ENCODE data around the gene BASP1. TPM values are rescaled to one million over a fixed set of nuclear protein-coding genes. Genes with fewer than 3 reads are reported as not detected.

The BASP1 gene
- total RNA-seq, 1 experiment from 2014 or later, result not detected

GRCh38 chr5:17223367-17224185 lies 6.1 kb downstream of the BASP1 start:
- H3K27ac Mint-ChIP-seq (ENCODE audit: unreplicated experiment), result no peak overlapping the region
- no peak for DNase-seq
- H3K4me1 Mint-ChIP-seq (ENCODE audit: low read depth, unreplicated experiment), result no peaks in the 10 kb centered on the region
- no peaks in the 10 kb centered on the region for H3K36me3 Mint-ChIP-seq (ENCODE audit: insufficient read depth, unreplicated experiment)
- TF ChIP-seq CTCF (IDR thresholded peaks at IDR 0.05; ENCODE audit: unreplicated experiment), result no peak
- BruUV-seq (replicated peaks), result no TSS peak
- no peaks in the 10 kb centered on the region for H3K9me3 Mint-ChIP-seq (ENCODE audit: low read depth, unreplicated experiment)
- H3K27me3 Mint-ChIP-seq (ENCODE audit: unreplicated experiment), result peaks cover 62% of the 10 kb centered on the region
- intact Hi-C loops (cut with micrococcal nuclease; ENCODE audit: unreplicated experiment), result no loop called here
- CTCF ChIA-PET, result no interaction called here
- no peak overlapping the region for H3K4me3 Mint-ChIP-seq (ENCODE audit: low read depth, unreplicated experiment)

GRCh38 chr5:17224858-17225511 lies 7.6 kb downstream of the BASP1 start:
- CTCF ChIA-PET, result no interaction called here
- BruUV-seq (replicated peaks), result no TSS peak
- TF ChIP-seq CTCF (IDR thresholded peaks at IDR 0.05; ENCODE audit: unreplicated experiment), result no peak
- peaks cover 62% of the 10 kb centered on the region for H3K27me3 Mint-ChIP-seq (ENCODE audit: unreplicated experiment)
- H3K4me3 Mint-ChIP-seq (ENCODE audit: low read depth, unreplicated experiment), result no peak overlapping the region
- H3K36me3 Mint-ChIP-seq (ENCODE audit: insufficient read depth, unreplicated experiment), result no peaks in the 10 kb centered on the region
- intact Hi-C loops (cut with micrococcal nuclease; ENCODE audit: unreplicated experiment), result no loop called here
- DNase-seq, result no peak
- no peaks in the 10 kb centered on the region for H3K9me3 Mint-ChIP-seq (ENCODE audit: low read depth, unreplicated experiment)
- H3K27ac Mint-ChIP-seq (ENCODE audit: unreplicated experiment), result no peak overlapping the region
- no peaks in the 10 kb centered on the region for H3K4me1 Mint-ChIP-seq (ENCODE audit: low read depth, unreplicated experiment)

DNA sequence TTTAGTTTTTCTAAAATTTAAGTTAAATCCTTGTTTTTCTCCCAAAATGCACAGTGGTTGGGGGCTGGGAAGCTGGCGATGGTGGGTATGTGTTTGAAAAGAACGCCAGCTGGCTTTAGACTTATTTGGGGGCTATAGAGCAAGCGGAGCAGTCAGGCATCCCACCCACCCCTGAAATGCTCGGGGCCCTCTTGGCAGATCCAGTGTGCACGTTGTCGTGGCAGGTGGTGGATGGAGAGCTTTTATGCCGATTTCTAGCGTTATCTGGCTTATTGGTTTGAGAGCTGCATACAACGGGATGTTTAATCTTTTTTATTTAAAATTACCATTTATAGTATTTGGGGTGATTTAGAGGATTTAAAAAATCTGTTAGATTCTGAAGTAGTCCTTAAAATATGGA lies 8.1 kb downstream of the BASP1 start:
- BruUV-seq (replicated peaks), result no TSS peak
- no peaks in the 10 kb centered on the region for H3K36me3 Mint-ChIP-seq (ENCODE audit: insufficient read depth, unreplicated experiment)
- intact Hi-C loops (cut with micrococcal nuclease; ENCODE audit: unreplicated experiment), result no loop called here

DNA sequence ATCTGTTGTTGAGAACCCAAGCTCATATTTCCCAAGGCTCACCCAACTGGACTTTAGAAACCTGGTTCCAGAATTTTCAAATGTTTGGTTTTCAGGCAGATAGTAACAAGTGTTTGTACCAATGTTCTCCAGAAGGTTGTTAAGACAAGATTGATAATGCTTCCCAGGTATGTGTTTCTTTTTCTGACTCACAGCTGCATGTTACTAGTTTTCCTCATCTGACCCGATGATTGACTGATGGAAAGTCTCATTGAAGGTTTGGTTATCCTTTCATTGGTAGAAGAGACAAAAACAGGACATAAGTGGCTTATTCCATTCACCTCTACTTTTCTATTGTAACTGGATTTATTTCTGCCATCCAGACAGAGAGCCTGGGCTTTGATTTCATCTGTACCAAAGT lies 10.4 kb downstream of the BASP1 start:
- peaks cover 81% of the 10 kb centered on the region for H3K27me3 Mint-ChIP-seq (ENCODE audit: unreplicated experiment)
- no peak for TF ChIP-seq CTCF (IDR thresholded peaks at IDR 0.05; ENCODE audit: unreplicated experiment)
- H3K4me3 Mint-ChIP-seq (ENCODE audit: low read depth, unreplicated experiment), result no peak overlapping the region
- intact Hi-C loops (cut with micrococcal nuclease; ENCODE audit: unreplicated experiment), result no loop called here
- BruUV-seq (replicated peaks), result no TSS peak
- H3K9me3 Mint-ChIP-seq (ENCODE audit: low read depth, unreplicated experiment), result no peaks in the 10 kb centered on the region
- CTCF ChIA-PET, result no interaction called here
- H3K4me1 Mint-ChIP-seq (ENCODE audit: low read depth, unreplicated experiment), result no peaks in the 10 kb centered on the region
- no peaks in the 10 kb centered on the region for H3K36me3 Mint-ChIP-seq (ENCODE audit: insufficient read depth, unreplicated experiment)
- no peak for DNase-seq
- no peak overlapping the region for H3K27ac Mint-ChIP-seq (ENCODE audit: unreplicated experiment)

More for the DNA sequence above, 8.1 kb downstream of the BASP1 start:
- Mint-ChIP-seq H3K4me1 (ENCODE audit: low read depth, unreplicated experiment) (no peaks in the 10 kb centered on the region), H3K9me3 (ENCODE audit: low read depth, unreplicated experiment) (no peaks in the 10 kb centered on the region), H3K27ac (ENCODE audit: unreplicated experiment) (no peak overlapping the region), H3K4me3 (ENCODE audit: low read depth, unreplicated experiment) (no peak overlapping the region), H3K27me3 (ENCODE audit: unreplicated experiment) (peaks cover 62% of the 10 kb centered on the region)
- DNase-seq, result no peak
- TF ChIP-seq CTCF (IDR thresholded peaks at IDR 0.05; ENCODE audit: unreplicated experiment), result no peak
- CTCF ChIA-PET, result no interaction called here
